Mesendoderm (in vitro differentiated cells): ENCODE results near the gene SND1.

Experiments used
- DNase-seq: peaks from one replicate; pipeline ENCODE4 v3.0.0; 2013
- H2AK5ac ChIP-seq: 2 replicates; pipeline ENCODE4 v1.6.1; 2013; ENCODE audit warnings: low read length, inconsistent platforms
- H2BK120ac ChIP-seq: 2 replicates; pipeline ENCODE4 v1.6.1; 2013; ENCODE audit warnings: low read depth, mild to moderate bottlenecking, low read length, moderate library complexity, mixed read lengths
- H2BK15ac ChIP-seq: replicated peaks from 2 replicates; pipeline ENCODE4 v1.6.1; 2013; ENCODE audit warnings: low read depth, mild to moderate bottlenecking, moderate library complexity
- H2BK5ac ChIP-seq: 2 replicates; pipeline ENCODE4 v1.6.1; 2013; ENCODE audit warnings: low read length, inconsistent platforms
- H3K18ac ChIP-seq: 2 replicates; pipeline ENCODE4 v1.6.1; 2013; ENCODE audit warnings: mild to moderate bottlenecking, low read length, mixed read lengths
- H3K23ac ChIP-seq: one replicate; pipeline ENCODE4 v1.6.1; 2013; ENCODE audit warnings: low read length
- H3K27ac ChIP-seq: 2 replicates; pipeline ENCODE4 v1.5.1; 2013; ENCODE audit warnings: low read depth, mild to moderate bottlenecking, inconsistent platforms, low read length, moderate library complexity
- H3K27me3 ChIP-seq: 2 replicates; pipeline ENCODE4 v1.6.1; 2013; ENCODE audit warnings: low read length, control low read depth, mild to moderate bottlenecking, inconsistent platforms; ENCODE audit not compliant: insufficient read depth, poor library complexity
- H3K36me3 ChIP-seq: 2 replicates; pipeline ENCODE4 v1.6.1; 2013; ENCODE audit warnings: low read length, inconsistent platforms; ENCODE audit not compliant: control insufficient read depth, insufficient read depth
- H3K4ac ChIP-seq: one replicate; pipeline ENCODE4 v1.6.1; 2013; ENCODE audit warnings: low read depth, mild to moderate bottlenecking, low read length, moderate library complexity
- H3K4me1 ChIP-seq: 2 replicates; pipeline ENCODE4 v1.6.1; 2013; ENCODE audit warnings: low read depth, low read length, inconsistent platforms; ENCODE audit not compliant: control insufficient read depth
- H3K4me2 ChIP-seq: 2 replicates; pipeline ENCODE4 v1.6.1; 2013; ENCODE audit warnings: low read length
- H3K4me3 ChIP-seq: 2 replicates; pipeline ENCODE4 v1.5.1; 2013; ENCODE audit warnings: mild to moderate bottlenecking, low read length
- H3K56ac ChIP-seq: one replicate; pipeline ENCODE4 v1.6.1; 2013; ENCODE audit warnings: low read length
- H3K79me1 ChIP-seq: 2 replicates; pipeline ENCODE4 v1.6.1; 2013; ENCODE audit warnings: low read length, inconsistent platforms
- H3K79me2 ChIP-seq: 2 replicates; pipeline ENCODE4 v1.6.1; 2013; ENCODE audit warnings: mild to moderate bottlenecking, low read length; ENCODE audit not compliant: control insufficient read depth, insufficient read depth
- H3K9ac ChIP-seq: 2 replicates; pipeline ENCODE4 v1.6.1; 2013; ENCODE audit warnings: low read length, inconsistent platforms
- H4K5ac ChIP-seq: one replicate; pipeline ENCODE4 v1.6.1; 2013; ENCODE audit warnings: low read length
- H4K8ac ChIP-seq: one replicate; pipeline ENCODE4 v1.6.1; 2013; ENCODE audit warnings: low read depth, mild to moderate bottlenecking, control low read depth, low read length, moderate library complexity
- WGBS: extraction: QIAGEN DNeasy Blood & Tissue Kit; methylation state at CpG from one replicate; pipeline ENCODE4 v1.1.7; 2013; ENCODE audit warnings: low lambda C conversion rate, missing lambda C conversion rate; ENCODE audit not compliant: insufficient coverage; ENCODE audit errors: extremely low coverage; 5-methylcytosine and 5-hydroxymethylcytosine counted together

The SND1 gene

GRCh38 chr7:128069373-128070364 is 417.7 kb downstream of the SND1 start:
- H4K8ac ChIP-seq: no peak overlapping the region
- WGBS: no CpG with 5 or more reads among the region's 8 CpGs
- no peak overlapping the region for H3K4me2 ChIP-seq

GRCh38 chr7:128071376-128071775 is 419.4 kb downstream of the SND1 start:
- Histone ChIP-seq H3K4ac (no peak overlapping the region), H3K23ac (no peak overlapping the region), H2AK5ac (no peak overlapping the region), H4K5ac (no peak overlapping the region), H3K9ac (no peak overlapping the region), H3K18ac (no peak overlapping the region), H3K79me2 (no peaks in the 10 kb centered on the region), H3K4me2 (no peak overlapping the region), H2BK15ac (no peak overlapping the region), H3K4me1 (peaks cover 2% of the 10 kb centered on the region), H3K4me3 (no peak overlapping the region), H3K27me3 (no peaks in the 10 kb centered on the region), H2BK5ac (no peak overlapping the region), H3K56ac (no peak overlapping the region), H3K36me3 (no peaks in the 10 kb centered on the region), H3K27ac (no peak overlapping the region), H3K79me1 (no peaks in the 10 kb centered on the region), H2BK120ac (no peak overlapping the region), H4K8ac (no peak overlapping the region)
- no CpG with 5 or more reads among the region's 6 CpGs for WGBS
- DNase-seq: no peak

More at GRCh38 chr7:128069373-128070364, 417.7 kb downstream of the SND1 start:
- Histone ChIP-seq H3K18ac (no peak overlapping the region), H3K9ac (no peak overlapping the region), H3K36me3 (no peaks in the 10 kb centered on the region), H4K5ac (no peak overlapping the region), H3K27ac (no peak overlapping the region), H2BK15ac (no peak overlapping the region), H3K4ac (no peak overlapping the region), H3K79me1 (no peaks in the 10 kb centered on the region), H3K4me1 (no peaks in the 10 kb centered on the region), H2BK5ac (no peak overlapping the region), H3K79me2 (no peaks in the 10 kb centered on the region), H2AK5ac (no peak overlapping the region), H3K27me3 (no peaks in the 10 kb centered on the region), H2BK120ac (no peak overlapping the region), H3K23ac (no peak overlapping the region), H3K56ac (no peak overlapping the region), H3K4me3 (no peak overlapping the region)
- DNase-seq: no peak

- Histone ChIP-seq H2AK5ac (no peak overlapping the region), H3K4me1 (peaks cover 2% of the 10 kb centered on the region), H3K27ac (no peak overlapping the region), H3K27me3 (no peaks in the 10 kb centered on the region), H3K79me1 (no peaks in the 10 kb centered on the region), H3K9ac (no peak overlapping the region), H2BK5ac (no peak overlapping the region), H4K5ac (no peak overlapping the region), H3K4me2 (no peak overlapping the region), H3K4ac (no peak overlapping the region), H3K18ac (no peak overlapping the region), H3K23ac (no peak overlapping the region), H3K36me3 (no peaks in the 10 kb centered on the region), H3K4me3 (no peak overlapping the region), H2BK120ac (no peak overlapping the region), H3K79me2 (no peaks in the 10 kb centered on the region), H4K8ac (no peak overlapping the region), H2BK15ac (no peak overlapping the region), H3K56ac (no peak overlapping the region)
- WGBS: no CpG with 5 or more reads among the region's 11 CpGs
- DNase-seq: no peak
These were observed 419.8 kb downstream of the SND1 start for GRCh38 chr7:128071801-128072200.

- Histone ChIP-seq H3K4me3 (no peak overlapping the region), H3K4me1 (peaks cover 2% of the 10 kb centered on the region), H3K36me3 (peaks cover 7% of the 10 kb centered on the region), H3K4me2 (no peak overlapping the region), H2BK5ac (no peak overlapping the region), H3K18ac (no peak overlapping the region), H3K27me3 (no peaks in the 10 kb centered on the region), H3K27ac (no peak overlapping the region), H2BK15ac (no peak overlapping the region), H3K4ac (no peak overlapping the region), H3K9ac (no peak overlapping the region), H3K23ac (no peak overlapping the region), H3K79me1 (no peaks in the 10 kb centered on the region), H3K79me2 (no peaks in the 10 kb centered on the region), H2BK120ac (no peak overlapping the region), H3K56ac (no peak overlapping the region), H4K8ac (no peak overlapping the region), H2AK5ac (no peak overlapping the region), H4K5ac (no peak overlapping the region)
- DNase-seq: no peak
- no CpG with 5 or more reads among the region's 15 CpGs for WGBS
These were observed 421.8 kb downstream of the SND1 start for GRCh38 chr7:128073671-128074310.

- peaks cover 2% of the 10 kb centered on the region for H3K4me1 ChIP-seq
- H3K36me3 ChIP-seq: peaks cover 8% of the 10 kb centered on the region
- H3K79me2 ChIP-seq: no peaks in the 10 kb centered on the region
- no peak for DNase-seq
- H3K9ac ChIP-seq: no peak overlapping the region
- H3K23ac ChIP-seq: no peak overlapping the region
- no peak overlapping the region for H2BK15ac ChIP-seq
- no peak overlapping the region for H3K27ac ChIP-seq
- no CpG with 5 or more reads among the region's 19 CpGs for WGBS
- no peak overlapping the region for H2BK5ac ChIP-seq
- H3K4ac ChIP-seq: no peak overlapping the region
- H4K5ac ChIP-seq: no peak overlapping the region
- no peaks in the 10 kb centered on the region for H3K27me3 ChIP-seq
- no peak overlapping the region for H4K8ac ChIP-seq
- H3K18ac ChIP-seq: no peak overlapping the region
- no peaks in the 10 kb centered on the region for H3K79me1 ChIP-seq
- no peak overlapping the region for H2AK5ac ChIP-seq
- no peak overlapping the region for H3K4me3 ChIP-seq
- H3K4me2 ChIP-seq: no peak overlapping the region
- no peak overlapping the region for H2BK120ac ChIP-seq
- H3K56ac ChIP-seq: no peak overlapping the region
These were observed 422.3 kb downstream of the SND1 start for GRCh38 chr7:128074336-128074735.
